ENCODE measurements around the gene GLIPR2. TPM values are rescaled to one million over a fixed set of nuclear protein-coding genes. Genes with fewer than 3 reads are reported as not detected.

The GLIPR2 gene, protein sequence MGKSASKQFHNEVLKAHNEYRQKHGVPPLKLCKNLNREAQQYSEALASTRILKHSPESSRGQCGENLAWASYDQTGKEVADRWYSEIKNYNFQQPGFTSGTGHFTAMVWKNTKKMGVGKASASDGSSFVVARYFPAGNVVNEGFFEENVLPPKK
- 28.7 and 30.8 TPM in 2 replicates for total RNA-seq

DNA sequence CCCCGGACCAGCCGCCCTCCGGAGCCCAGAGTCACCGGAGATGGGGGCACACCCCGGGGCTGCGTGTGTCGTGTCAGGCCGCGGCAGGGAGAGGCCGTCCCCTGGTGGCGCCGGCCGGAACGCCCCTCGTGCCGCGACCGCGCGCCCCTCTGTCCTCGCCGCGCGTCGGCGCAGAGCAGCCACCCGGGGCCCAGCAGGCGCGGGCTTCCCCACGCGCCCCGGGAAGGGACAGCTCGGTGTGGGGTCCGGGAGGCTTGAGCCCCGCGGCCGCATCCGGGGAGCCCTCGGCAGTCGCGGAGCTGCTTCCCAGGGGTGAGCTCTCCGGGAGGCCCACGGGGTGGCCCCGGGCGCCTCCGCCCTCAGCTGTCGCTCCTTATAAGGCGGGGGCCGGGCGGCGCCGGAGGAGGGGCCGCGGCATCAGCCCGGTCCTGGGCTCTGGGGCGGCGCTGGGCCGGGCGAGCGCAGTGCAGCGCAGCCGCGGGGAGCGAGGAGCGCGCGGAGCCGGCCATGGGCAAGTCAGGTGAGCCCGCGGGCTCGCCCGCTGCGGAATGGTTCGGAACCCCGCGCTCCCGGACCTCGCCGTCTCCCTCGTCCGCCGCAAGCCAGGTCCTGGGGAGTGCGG is at the start of gene GLIPR2:
TSS of gene GLIPR2 (plus strand) at position 462 of the 622 bp plus-strand sequence. CDS start at position 508, 46 bp downstream.

DNA sequence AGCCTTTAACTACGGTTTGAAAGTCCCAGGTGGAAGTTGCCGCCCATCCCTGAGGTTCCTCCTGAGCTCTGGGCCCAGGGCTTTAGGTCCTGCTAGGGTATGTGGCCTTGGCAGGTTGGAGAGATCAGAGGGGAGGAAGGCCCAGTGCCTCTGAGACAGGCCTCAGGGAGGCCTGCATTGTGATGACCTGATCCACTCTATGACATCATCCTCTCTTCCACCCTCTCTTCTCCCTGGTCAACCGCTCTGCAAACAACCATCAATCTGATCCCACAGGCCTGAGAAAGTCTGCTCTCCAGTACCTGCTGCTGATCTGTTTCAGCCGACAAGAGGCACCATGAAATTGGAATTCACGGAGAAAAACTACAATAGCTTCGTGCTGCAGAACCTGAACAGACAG is 32.6 kb downstream of the GLIPR2 start, which contains the start of gene CCIN:
TSS of gene CCIN (plus strand) at position 223 of the 400 bp plus-strand sequence. CDS start at position 338, 115 bp downstream.

DNA sequence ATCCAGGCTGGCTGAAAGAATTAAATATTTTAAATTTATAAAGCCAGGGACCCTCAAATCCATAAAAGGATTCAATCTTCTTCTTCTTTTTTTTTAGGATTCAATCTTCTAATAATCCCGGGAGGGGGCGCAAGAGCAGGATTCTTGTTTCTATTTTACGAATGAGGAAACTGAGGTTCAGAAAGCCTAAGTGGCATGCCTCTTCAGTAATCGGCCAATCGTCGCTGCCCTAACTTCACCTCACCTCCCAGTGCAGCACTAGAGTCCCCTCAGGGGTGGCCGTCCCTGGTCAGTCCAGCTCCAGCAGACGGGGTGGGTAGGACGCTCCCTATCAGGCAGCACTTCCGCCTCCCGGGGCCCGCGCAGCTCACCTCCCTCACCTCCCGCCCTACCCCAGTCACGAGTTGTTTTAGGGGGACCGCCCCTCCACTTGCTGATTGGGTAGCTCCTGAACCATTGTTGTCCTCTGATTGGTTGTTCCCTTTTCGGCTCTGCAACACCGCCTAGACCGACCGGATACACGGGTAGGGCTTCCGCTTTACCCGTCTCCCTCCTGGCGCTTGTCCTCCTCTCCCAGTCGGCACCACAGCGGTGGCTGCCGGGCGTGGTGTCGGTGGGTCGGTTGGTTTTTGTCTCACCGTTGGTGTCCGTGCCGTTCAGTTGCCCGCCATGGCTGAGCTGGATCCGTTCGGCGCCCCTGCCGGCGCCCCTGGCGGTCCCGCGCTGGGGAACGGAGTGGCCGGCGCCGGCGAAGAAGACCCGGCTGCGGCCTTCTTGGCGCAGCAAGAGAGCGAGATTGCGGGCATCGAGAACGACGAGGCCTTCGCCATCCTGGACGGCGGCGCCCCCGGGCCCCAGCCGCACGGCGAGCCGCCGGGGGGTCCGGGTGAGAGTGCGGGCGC is 54.1 kb downstream of the GLIPR2 start, which contains the start of gene CLTA:
TSS of gene CLTA (plus strand) at position 534 of the 902 bp plus-strand sequence. CDS start at position 670, 136 bp downstream.

Other genes starting within 250 kb of the GLIPR2 start
- 3.2 and 5.4 TPM in 2 replicates for gene HRCT1, start 230.5 kb upstream of the GLIPR2 start, total RNA-seq
- gene SPAAR, start 227.2 kb upstream of the GLIPR2 start, total RNA-seq = 0.34 TPM in 1 of 2 replicates, not detected in the other
- not detected in 2 replicates for gene OR2S2, start 178.6 kb upstream of the GLIPR2 start, total RNA-seq
- 7.4 and 11.3 TPM in 2 replicates for gene RECK, start 99.8 kb upstream of the GLIPR2 start, total RNA-seq
- gene CCIN, start 32.7 kb downstream of the GLIPR2 start, total RNA-seq = 0.84 and 0.89 TPM in 2 replicates
- 260 and 303 TPM in 2 replicates for gene CLTA, start 54.2 kb downstream of the GLIPR2 start, total RNA-seq
- gene GNE, start 121.7 kb downstream of the GLIPR2 start, total RNA-seq = 28.7 and 28.9 TPM in 2 replicates